AG09319 (cell line): ENCODE measurements around the gene P4HA2.
A peak's percentile ranks its signal among the peaks of the same experiment; 100 is the strongest.

Source experiments
- DNase-seq: peaks from one replicate; pipeline ENCODE4 v3.0.0-alpha.2; 2010; ENCODE audit warnings: low read depth; ENCODE audit errors: extremely low read depth
- CTCF ChIP-seq: IDR thresholded peaks from 2 replicates; pipeline ENCODE4 v1.5.1; 2011; ENCODE audit warnings: low read depth, mild to moderate bottlenecking, inconsistent platforms, low read length, moderate library complexity

Gene P4HA2

GRCh38 chr5:132227485-132228240 lies at the start of gene P4HA2:
Gene P4HA2, minus strand, starts transcription at chr5:132227853. Its CDS starts 9,227 bp downstream, at chr5:132218626.
- TF ChIP-seq CTCF = no peak; the same call in 1 of the 2 replicates
- DNase-seq = peak; percentile 32

DNA sequence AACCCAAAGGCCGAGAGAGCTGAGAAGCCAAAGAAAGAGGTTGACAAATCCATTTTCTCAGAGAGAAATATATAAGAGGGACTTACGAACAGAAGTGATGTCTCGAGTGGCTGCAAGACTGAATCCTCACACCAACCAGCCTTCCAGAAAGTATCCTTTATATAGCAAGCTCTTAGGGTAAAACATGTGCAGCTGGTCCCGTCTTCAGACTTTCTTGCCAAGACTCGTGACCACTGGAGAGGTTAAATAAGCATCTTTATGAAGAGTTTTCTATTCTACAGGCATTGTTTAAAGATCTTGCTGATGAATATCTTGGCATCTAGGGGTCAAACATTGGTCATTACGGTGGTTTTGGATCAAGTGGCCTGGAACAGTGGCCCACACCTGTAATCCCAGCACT lies 49.6 kb upstream of the P4HA2 start:
- TF ChIP-seq CTCF = no peak
- no peak for DNase-seq

DNA sequence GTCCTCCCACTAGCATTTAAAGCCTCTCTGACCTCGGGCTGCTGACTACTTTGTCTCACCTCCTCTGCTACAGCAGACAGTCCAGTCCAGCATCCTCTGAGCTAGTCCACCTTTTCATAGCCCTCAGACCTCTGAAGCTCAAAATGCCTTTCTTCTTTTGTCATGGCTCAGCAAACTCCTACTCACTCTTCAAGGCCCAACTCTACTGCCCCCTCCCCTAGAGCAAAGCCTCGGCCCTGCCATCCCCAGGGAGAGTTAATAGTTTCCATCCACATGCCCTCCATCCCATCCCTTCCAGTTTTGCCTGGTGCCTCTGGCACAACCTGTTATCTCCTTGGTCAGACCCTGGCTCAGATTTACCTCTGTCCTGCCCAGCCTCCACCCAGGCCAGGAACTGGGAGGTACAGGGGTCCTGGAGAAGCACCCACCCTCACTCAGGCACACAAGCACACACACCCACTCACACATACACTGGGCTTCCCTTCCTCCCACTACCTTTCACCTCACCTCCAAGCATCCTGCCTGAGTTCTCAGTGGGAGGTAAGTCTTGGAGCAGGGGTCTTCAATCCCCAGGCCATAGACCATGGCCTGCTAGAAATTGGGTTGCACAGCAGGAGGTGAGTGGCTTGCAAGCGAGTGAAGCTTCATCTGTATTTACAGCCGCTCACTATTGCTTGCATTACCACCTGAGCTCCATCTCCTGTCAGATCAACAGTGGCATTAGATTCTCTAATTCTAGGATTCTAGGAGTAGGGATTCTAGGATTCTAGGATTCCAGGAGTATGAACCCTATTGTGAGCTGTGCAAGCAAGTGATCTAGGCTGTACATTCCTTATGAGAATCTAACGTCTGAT lies 47.9 kb upstream of the P4HA2 start:
- DNase-seq = no peak
- no peak for TF ChIP-seq CTCF

GRCh38 chr5:132274050-132274792 lies 46.6 kb upstream of the P4HA2 start:
- no peak for DNase-seq
- no peak for TF ChIP-seq CTCF

DNA sequence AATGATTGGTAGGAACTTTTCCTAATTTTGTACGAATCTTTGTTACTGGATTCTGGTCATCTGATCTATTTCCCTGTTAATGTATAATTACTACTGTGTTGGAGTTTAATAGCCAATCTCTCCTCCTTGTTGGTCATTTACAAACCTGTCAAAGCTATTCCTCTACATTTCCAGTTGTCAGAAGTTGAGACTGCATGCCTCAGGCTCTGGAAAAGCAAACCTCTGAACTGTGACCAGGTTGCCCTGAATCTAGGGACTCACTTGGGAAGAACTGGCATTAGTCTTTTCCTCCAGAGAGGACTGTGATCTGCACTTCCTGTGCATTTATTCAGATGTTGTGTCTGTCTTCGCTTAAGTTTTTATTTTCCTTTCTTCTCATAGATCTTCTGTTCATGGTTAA lies 46.0 kb upstream of the P4HA2 start:
- DNase-seq = no peak
- no peak for TF ChIP-seq CTCF

GRCh38 chr5:132272311-132273210 lies 44.9 kb upstream of the P4HA2 start:
- peak; percentile 84 for TF ChIP-seq CTCF
- DNase-seq = no peak
